ENCODE measurements around the gene GNMT. TPM values are rescaled to one million over a fixed set of nuclear protein-coding genes. Genes with fewer than 3 reads are reported as not detected.

GNMT gene
- total RNA-seq, 2 experiments from 2014 or later, result 1.2 to 2.1 TPM

DNA sequence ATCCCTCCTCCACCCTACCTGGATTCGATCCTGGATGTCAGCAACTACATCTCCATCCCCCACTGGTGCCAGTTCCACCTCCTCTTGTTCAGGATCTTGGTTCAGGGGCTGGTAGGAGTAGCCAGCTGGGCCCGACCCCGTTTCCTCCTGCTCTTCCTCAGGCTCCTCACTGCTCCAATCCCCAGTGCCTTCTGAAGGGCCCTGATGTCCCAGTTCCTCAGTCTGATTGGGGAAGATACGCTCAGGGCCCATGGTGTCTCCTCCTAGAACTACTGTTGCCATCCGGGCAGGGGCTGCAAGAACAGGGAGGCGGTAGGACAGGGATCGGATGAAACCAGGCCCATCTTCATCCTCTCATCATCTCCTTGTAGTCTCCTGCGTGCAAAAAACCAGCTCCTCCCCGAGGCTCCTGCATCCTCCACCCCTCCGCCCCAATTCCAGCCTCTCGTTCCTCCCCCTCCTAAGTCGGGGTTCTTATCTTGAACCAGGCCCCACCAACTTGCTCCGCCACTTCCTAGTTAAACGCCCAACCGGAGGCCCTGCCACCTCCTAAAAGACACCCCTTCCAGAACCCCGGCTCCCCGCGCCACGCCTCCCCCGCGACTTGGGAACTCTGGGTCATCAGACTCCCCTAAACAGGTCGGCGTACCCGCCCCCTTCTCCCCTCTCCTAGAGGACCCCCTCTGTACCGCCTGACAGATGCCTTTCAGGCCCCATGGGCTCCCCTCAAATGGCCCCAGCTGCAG lies 52.7 kb downstream of the GNMT start:
- Mint-ChIP-seq H3K27ac (peak overlapping the region; percentile 81), H3K27me3 (no peaks in the 10 kb centered on the region), H3K4me1 (ENCODE audit: low read depth) (peaks cover 52% of the 10 kb centered on the region), H3K36me3 (ENCODE audit: low read depth) (peaks cover 76% of the 10 kb centered on the region), H3K9me3 (no peaks in the 10 kb centered on the region), H3K4me3 (peak overlapping the region; percentile 88)
- ChIA-PET POLR2A (interaction anchor here (0.6 to 3.9 kb wide), 20 partner anchors 9 to 616 kb away, joined by 3 to 65 read pairs (median 4); partner anchors contain the start of genes BICRAL, CNPY3, CUL7 and CUL9), CTCF (interaction anchor here (0.8 to 0.9 kb wide), 2 partner anchors 34 to 41 kb away, joined by 3 read pairs; partner anchors contain the start of genes CUL7 and PEX6)
- Histone ChIP-seq H3K36me3 (ENCODE audit: insufficient read depth, low read length) (peaks cover 61% of the 10 kb centered on the region), H3K27ac (ENCODE audit: low read depth in 1 of 2, low read length in 2 of 2) (peak overlapping the region; percentile 51 to 59), H3K27me3 (ENCODE audit: control insufficient read depth in 1 of 2, insufficient read depth in 2 of 2, low read length in 2 of 2) (no peaks in the 10 kb centered on the region), H3K9me3 (ENCODE audit: control insufficient read depth in 1 of 2, insufficient read depth in 1 of 2, low read length in 2 of 2) (no peaks in the 10 kb centered on the region), H3K4me1 (ENCODE audit: insufficient read depth, low read length) (peaks cover 55% of the 10 kb centered on the region), H3K4me3 (ENCODE audit: low read length) (peak overlapping the region; percentile 86)
- intact Hi-C loops (cut with DNase I, micrococcal nuclease), result loop anchor here (1.0 to 5.0 kb wide), 6 partner anchors 29 to 796 kb away; partner anchors contain the start of genes MRPS10 (in 1 of the 2), PEX6 (in 1 of the 2), PPP2R5D (in 1 of the 2) and SRF (in 1 of the 2)
- DNase-seq (no peak), ATAC-seq (ENCODE audit: poor library complexity) (no peak)
- TF ChIP-seq, protein P1, sequence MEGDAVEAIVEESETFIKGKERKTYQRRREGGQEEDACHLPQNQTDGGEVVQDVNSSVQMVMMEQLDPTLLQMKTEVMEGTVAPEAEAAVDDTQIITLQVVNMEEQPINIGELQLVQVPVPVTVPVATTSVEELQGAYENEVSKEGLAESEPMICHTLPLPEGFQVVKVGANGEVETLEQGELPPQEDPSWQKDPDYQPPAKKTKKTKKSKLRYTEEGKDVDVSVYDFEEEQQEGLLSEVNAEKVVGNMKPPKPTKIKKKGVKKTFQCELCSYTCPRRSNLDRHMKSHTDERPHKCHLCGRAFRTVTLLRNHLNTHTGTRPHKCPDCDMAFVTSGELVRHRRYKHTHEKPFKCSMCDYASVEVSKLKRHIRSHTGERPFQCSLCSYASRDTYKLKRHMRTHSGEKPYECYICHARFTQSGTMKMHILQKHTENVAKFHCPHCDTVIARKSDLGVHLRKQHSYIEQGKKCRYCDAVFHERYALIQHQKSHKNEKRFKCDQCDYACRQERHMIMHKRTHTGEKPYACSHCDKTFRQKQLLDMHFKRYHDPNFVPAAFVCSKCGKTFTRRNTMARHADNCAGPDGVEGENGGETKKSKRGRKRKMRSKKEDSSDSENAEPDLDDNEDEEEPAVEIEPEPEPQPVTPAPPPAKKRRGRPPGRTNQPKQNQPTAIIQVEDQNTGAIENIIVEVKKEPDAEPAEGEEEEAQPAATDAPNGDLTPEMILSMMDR (IDR thresholded peaks at IDR 0.05), result no peak

Other genes starting within 250 kb of the GNMT start
- gene PRPH2, start 238.2 kb upstream of the GNMT start, total RNA-seq, result under 1 TPM; 0.08 to 0.11 TPM
- gene TBCC, start 214.7 kb upstream of the GNMT start, total RNA-seq, result 10 to 100 TPM; 67.3 to 68.3 TPM
- gene BICRAL, start 178.7 kb upstream of the GNMT start, total RNA-seq, result 10 to 100 TPM; 15.0 to 15.8 TPM
- gene RPL7L1, start 81.1 kb upstream of the GNMT start, total RNA-seq, result 10 to 100 TPM; 76.1 TPM
- gene PTCRA, start 44.7 kb upstream of the GNMT start, total RNA-seq, result not detected
- 10 to 100 TPM; 41.2 to 43.8 TPM for gene CNPY3, start 31.3 kb upstream of the GNMT start, total RNA-seq
- gene PEX6, start 18.4 kb downstream of the GNMT start, total RNA-seq, result 10 to 100 TPM; 12.8 to 13.6 TPM
- gene PPP2R5D, start 23.8 kb downstream of the GNMT start, total RNA-seq, result 10 to 100 TPM; 15.3 to 17.5 TPM
- 10 to 100 TPM; 13.6 to 17.0 TPM for gene MEA1, start 53.2 kb downstream of the GNMT start, total RNA-seq
- gene KLHDC3, start 53.5 kb downstream of the GNMT start, total RNA-seq, result 10 to 100 TPM; 21.0 to 22.3 TPM
- gene RRP36, start 60.9 kb downstream of the GNMT start, total RNA-seq, result 10 to 100 TPM; 17.2 to 17.7 TPM
- 1 to 10 TPM; 5.9 to 6.9 TPM for gene CUL7, start 93.1 kb downstream of the GNMT start, total RNA-seq
- gene MRPL2, start 98.7 kb downstream of the GNMT start, total RNA-seq, result 10 to 100 TPM; 42.8 to 48.0 TPM
- 10 to 100 TPM; 39.6 to 40.8 TPM for gene KLC4, start 98.9 kb downstream of the GNMT start, total RNA-seq
- 1 to 10 TPM; 1.2 to 1.6 TPM for gene PTK7, start 115.6 kb downstream of the GNMT start, total RNA-seq
- 10 to 100 TPM; 22.8 to 23.7 TPM for gene SRF, start 210.5 kb downstream of the GNMT start, total RNA-seq
- 10 to 100 TPM; 75.5 to 79.2 TPM for gene CUL9, start 221.4 kb downstream of the GNMT start, total RNA-seq

All from CD4-positive, alpha-beta T cell (primary cell).